Kidney glomerular epithelial cell (primary cell): ENCODE measurements around the gene NR1H4.
A peak's percentile ranks its signal among the peaks of the same experiment; 100 is the strongest.
"Not testable (repeated sequence)": the region's sequence is repeated elsewhere in the genome, so short reads cannot be mapped to it uniquely, and the experiment has no call there.

ENCODE experiments used
- DNase-seq: peaks from one replicate; lab custom pipeline; 2025; lab: John Stamatoyannopoulos, UW

Gene NR1H4

DNA sequence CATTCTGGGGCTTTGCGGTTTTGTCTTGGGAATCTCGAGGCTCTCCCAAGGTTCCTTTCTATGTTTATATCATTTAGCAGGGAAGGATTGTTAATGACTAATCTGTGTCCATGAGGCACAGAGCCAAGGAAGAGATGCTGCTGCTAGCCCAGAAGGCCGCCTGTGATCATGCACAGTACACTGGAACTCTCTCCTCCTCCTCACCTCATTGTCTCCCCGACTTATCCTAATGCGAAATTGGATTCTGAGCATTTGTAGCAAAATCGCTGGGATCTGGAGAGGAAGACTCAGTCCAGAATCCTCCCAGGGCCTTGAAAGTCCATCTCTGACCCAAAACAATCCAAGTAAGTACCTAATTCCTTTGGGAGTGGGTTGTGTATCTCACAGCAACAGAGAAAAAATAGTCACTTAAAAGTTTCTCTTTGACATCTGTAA is at the start of gene NR1H4:
TSS of gene NR1H4 (plus strand) at position 151 of the 435 bp plus-strand sequence. CDS start 19,458 bp downstream, outside the sequence.
- DNase-seq, result peak; percentile 96

DNA sequence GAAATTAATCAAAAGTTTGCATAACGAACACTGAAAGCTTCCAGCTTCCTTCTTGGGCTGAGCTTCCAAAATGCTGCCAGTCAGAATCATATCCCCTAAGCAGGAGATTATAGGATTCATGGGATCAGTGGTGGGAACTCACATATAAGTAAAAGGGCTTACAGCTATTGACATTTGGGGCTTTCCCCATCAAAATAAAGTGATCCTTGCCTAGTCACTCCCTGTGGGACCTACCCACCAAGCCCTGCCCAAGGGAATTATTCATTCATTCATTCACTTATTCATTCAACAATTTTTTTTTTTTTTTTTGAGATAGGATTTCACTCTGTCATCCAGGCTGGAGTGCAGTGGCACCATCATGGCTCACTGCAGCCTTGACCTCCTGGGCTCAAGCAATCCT is 47.5 kb upstream of the NR1H4 start:
- DNase-seq, result no peak

DNA sequence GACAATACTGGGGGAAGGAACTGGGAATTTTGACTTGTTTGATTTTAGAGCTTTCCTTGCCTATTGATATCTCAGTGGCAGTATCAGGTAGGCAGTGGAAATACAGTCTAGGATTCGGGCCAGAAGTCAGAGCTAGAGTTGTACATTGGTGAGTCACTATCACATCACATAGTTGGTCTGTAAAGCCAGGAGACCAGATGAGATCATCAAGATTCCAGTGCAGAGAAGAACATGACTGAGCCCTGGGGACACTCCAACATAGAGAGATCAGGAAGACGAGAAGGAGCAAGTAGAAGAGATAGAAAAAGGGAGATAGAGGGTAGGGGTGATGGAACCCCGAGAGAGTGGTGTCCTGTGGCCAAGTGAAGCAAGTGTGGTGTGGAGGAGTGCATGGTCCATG is 46.6 kb upstream of the NR1H4 start:
- peak; percentile 93 for DNase-seq

DNA sequence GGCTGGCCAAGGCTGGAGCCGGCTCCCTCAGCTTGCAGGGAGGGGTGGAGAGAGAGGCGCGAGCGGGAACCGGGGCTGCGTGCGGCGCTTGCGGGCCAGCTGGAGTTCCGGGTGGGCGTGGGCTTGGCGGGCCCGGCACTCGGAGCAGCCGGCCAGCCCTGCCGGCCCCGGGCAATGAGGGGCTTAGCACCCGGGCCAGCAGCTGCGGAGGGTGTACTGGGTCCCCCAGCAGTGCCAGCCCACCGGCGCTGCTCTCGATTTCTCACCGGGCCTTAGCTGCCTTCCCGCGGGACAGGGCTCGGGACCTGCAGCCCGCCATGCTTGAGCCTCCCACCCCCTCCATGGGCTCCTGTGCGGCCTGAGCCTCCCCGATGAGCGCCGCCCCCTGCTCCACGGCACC is 43.4 kb upstream of the NR1H4 start:
- not testable (repeated sequence) for DNase-seq

DNA sequence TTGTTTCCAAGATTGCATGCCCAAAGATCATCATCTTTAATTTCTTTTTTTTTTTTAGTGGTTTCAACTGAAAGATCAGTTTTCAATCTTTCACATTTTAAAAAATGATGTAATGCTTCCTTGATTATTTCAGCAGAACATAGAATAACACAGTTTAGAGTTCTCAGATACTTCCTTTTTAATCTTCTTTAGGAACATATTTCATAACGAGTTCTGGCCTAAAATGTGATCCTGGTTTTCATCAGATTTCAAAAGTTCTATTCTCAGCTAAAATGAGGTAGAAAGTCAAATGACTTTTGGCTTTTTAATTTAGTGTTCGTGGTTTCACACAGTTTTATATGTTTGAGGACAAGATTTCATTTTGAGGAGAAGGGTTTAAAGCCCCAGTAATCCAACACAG is 40.0 kb upstream of the NR1H4 start:
- no peak for DNase-seq

DNA sequence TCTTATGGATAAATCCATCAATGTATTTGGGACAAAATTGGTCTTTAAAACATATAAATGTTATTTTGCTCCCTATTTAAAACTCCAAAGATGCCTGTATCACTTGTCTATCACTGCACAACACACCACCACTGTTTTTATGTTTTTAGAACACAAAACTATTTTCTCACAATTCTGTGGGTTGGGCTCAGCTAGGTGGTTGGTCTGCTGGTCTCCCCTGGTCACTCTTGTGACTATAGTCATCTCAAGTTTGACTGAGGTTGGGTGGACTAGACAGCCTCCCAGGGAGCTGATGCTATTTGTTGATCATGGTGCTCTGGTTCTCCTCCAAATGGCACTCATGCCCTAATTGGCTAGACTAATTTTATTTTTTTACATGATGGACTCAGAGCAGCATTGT is 39.5 kb upstream of the NR1H4 start:
- no peak for DNase-seq

DNA sequence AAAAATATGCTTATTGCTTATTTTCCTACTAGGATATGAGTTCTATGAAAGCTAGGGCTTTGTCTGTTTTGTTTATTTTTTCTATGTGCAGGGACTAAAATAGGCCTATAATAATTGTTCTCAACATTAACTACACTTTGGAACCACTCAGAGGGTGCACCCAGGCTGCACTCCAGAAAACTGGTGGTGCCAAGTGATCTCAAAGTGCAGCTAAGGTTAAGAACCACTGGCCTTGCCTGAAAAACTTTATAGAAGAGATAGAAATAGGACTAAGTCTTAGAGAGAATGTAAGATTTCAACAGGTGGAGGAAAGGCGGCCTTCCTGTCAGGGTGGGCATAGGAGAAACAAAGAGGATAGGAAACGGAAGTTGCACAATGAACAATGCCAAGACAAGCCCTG is 37.7 kb upstream of the NR1H4 start:
- DNase-seq, result no peak

DNA sequence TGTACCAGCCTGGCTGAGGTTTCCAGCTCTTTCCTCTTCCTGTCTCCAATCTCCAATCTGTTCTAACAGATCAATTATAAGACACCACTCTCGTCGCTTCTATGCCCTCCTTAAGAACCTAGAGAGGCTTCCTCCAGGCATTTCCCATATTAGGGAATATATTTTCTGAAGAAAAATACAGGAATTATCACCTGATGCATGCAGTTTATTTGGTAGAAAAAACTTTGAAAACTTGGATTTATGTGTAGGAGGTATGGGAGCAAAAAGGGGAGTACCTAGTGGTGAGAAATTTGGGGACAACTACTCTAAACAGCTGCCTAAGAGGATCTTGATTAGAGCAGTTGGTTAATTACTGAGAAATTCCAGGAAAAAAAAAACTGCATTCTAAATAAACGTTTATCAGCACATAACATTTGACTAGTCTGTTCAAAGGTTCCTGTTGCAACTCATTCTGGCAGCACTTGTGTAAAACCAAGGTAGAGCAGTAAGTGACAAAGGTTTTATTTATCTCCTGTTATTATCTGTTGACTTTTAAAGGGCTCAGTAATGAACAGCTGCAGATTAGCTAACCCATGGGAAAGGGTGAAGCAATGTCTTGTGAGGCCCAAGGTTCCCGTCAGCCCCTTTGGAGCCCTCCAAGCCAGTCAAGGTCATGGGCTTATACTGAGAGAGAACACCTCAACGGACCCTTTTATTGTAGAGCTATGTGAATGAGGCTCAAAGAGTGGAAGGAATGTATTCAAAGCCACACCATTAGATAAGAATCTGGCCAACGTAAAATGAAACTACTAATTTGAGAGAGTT is 36.4 kb upstream of the NR1H4 start:
- DNase-seq, result no peak

DNA sequence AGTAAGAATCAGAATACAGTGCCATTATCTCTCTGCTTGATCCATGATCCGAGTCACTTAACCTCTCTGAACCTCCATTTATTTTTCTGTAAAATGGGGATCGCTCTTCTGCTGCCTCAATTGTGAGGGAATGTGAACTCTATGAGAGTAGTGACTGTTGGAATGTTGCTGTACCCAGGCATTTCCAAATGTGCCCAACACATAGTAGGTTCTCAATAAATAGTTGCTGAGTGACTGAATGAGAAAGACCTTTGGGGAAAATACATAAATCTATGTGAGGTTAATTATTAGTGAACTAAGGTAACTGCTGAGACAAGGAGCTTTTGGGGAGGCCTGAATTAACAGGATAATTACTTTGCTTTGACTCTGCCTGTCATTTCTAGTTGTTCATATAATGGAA is 33.9 kb upstream of the NR1H4 start:
- DNase-seq, result no peak

DNA sequence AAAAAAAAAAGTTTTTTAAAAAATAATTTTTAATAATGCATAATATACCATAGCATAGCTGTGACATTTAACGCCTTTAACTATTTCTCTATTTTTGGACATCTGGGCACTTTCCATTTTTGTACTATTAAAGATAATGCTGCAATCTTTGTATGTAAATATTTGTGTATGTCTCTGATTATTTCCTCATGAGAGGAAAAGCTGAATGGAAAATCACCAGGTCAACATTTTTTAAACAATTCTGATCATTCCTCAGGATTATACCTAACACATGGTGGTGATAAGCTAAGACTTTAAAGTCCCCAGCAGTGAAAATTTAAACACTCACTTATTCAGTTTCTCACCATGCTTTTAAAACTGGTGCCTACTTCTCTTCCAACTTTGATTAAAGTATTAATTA is 31.3 kb upstream of the NR1H4 start:
- DNase-seq, result no peak

DNA sequence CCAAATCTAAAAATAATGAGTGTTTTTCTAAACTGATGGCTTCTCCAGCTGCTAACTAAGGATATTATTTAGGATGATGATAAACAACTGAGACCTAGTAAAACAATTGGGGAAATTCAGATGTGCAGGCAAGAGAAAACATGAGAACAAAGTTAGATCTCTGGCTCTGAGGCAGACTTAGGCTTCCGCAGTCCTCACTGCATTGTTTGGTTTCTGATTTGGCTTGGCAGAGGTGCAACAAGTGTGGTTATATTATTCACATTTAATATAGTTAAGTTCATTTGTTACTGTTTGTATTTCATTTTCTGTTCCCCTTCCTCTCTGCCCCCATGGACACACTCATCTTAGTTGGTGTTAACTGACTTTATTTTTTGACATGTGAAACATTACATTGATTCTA is 30.2 kb upstream of the NR1H4 start:
- no peak for DNase-seq

DNA sequence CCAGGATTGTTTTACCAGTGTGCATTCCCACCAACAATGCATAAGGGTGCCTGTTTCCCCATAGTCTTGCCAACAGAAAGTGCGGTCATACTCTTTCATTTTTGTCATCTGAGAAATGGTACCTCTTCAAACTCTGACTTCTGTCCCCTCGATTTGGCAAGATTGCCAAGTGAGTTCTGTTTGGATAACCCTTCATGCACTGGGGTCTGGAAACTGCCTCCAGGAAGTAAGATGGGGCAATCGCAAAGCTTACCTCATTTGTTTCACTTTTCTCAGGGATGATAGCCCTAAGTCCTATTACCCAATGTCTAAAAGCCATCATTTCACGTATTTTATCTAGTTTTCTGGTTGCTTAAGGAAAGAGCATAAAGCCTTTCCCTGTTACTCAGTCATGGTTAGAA is 28.6 kb upstream of the NR1H4 start:
- no peak for DNase-seq

DNA sequence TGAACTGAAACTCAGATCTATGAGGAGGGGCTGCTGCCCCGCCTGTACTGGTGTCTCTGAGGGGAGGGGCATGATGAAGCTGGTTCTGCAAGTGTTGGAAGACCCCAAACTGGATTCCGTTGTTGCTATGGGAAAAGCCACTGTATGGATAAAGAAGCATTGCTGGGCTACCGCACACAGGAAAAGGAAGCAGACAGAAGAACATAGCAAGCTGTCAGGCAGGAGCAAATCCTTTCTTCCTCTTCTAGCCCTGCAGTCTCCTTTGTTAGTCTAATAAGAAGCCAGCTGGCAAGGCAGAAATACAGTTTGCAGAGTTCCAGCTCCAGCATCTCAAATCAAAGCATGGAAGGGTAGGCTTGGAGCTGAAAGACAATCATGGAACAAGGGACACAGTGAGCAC is 26.3 kb upstream of the NR1H4 start:
- no peak for DNase-seq

DNA sequence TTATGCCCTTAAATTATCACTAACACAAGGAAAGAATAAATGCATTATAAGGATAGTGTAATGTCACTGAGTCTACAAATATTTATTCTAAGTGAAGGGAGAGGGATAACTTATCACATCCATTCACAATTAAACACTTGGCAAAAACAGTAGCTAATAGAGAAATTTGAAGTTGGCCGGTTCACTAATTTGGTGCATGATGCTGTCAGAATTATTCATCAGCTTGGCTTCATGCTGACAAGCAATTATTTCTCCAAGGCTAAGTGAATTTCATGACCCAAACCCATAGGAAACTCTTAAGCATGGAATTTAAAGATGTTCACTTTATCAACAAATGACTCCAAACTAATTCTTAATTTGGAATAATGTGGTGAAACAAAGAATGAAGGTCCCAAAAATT is 25.0 kb upstream of the NR1H4 start:
- DNase-seq, result no peak

DNA sequence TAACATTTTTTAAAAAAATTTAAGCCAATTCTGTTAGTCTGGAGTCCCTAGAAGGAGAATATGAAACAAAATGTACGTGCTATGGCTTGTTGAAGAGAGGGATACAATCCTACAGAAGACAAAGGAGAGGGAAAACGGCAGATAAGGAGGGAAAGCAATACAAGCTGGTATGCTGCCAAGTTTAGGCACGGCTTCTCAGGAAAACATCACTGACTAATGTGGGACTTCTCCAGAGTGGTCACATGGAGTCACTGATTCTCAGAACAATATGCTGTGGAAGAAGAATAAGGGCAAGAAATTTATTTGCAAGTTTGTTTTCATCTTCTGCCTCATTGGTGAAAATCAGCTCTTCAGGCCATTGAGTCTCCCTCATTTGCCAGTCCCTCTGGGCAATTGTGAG is 22.9 kb upstream of the NR1H4 start:
- peak; percentile 13 for DNase-seq

DNA sequence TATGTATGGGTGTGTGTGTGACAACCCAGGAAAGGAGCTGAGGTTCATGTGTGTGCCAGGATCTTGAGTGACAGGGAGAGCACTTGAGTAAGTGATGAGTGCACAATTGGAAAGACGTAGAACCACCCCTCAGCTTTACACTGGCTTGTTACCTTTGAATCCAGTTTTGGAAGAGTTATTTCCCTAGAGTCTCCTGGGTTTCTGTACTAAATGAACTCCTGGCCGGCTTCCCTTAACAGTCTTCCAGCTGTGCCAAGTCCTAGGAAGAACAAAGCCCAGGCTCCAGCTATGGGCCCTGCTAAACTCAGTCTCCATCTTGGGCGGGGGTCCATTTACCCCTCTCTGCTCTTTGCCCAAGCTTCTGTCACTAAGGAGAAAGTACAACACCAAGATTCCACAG is 19.7 kb upstream of the NR1H4 start:
- no peak for DNase-seq

DNA sequence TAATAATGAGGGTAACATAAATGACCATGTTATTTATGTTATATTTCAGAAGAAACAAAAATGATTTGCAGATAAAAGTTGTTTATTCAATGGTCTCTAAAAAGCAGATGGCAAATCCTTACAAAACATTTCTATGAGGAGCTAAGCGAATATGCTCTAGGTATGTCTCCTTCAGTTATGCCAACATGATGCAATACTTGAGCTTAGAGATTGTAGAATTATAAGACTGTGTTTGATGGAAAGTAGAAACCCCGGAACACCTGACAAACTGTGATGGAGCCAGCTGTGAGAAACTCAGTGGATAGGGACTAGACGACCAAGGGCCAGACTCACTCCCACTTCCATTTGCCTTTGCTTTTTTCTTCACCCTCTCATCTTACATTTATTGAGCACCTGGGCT is 17.8 kb upstream of the NR1H4 start:
- DNase-seq, result no peak

DNA sequence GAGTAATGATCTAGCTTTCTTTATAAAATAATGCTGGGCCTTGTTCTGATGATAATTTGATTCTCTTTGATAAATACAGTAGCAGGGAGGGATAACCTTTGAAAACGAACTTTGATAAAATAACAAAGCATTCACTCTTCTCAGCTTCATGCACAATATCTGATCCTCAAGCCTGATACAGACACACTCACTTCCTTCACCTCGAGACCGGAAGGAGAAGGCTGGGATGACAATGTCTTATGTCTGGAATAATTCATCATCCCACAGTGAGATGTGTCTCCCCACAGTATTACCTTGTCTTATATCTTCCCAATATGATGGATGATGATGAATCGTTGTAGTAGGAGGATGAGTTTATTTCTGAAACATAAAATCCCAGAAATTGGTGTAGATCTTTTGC is 15.5 kb upstream of the NR1H4 start:
- no peak for DNase-seq

DNA sequence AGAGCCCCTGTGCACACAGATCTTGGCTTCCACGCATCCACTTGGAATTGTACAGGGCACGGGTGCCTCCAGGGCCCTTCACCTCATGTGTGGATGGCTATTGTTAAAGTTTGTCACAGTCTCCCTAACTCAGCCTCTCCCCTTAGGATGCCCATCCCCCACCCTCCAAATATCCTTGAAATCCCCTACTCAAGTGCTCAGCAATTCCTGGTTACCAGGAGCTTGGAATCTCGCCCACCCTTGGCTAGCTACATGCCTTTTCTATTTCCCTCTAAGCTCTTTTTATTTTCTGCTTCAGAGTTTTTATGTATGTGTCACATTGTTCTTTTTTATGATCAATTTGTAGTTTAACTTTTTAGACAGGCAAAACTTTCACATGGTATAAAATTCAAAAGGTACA is 13.0 kb upstream of the NR1H4 start:
- DNase-seq, result no peak

DNA sequence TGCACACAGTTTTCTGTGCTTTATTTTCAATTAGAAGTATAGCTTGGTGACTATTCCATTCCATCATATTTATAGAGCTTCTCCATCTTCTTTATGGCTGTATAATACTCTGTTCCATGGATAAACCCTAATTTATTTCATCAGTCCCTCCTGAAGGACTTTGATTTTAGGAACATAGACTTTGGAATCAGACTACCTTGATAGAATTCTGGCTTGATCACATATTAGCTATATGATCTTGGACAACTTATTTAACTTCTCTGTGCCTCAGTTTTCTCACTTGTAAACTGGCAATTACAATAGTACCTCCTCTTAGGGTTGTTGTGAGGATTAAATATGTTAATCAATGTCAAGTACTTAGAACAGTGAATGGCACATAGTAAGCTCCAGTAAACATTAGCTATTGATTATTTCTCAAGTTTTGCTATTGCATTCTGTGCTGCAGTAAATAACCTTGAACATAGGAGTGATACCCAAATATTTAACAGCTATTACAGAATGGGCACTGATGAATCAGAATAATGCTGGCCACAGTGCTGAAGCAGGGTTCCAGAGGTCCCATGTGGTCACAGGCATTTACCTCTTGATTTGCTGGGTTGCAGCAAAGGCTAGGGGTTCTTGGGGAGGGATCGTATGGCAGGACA is 12.2 kb upstream of the NR1H4 start:
- no peak for DNase-seq

DNA sequence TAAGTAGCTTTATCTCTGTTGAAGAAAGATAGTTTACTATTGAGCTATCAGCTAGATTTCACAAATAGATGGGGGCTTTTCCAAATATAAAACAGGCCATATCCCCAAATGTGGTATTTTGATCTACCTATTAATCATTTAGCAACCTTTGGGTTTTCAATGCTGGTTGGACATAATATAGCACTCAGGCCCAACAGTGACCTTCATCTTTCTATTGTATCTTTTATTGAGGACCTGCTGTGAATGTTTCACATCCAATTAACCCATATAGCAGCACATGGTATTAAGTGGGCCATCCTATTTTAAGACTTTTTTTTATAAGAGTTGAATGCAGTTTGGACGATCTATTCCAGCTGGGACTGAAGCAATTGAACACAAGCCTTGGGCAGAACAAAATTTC is 10.0 kb upstream of the NR1H4 start:
- no peak for DNase-seq

DNA sequence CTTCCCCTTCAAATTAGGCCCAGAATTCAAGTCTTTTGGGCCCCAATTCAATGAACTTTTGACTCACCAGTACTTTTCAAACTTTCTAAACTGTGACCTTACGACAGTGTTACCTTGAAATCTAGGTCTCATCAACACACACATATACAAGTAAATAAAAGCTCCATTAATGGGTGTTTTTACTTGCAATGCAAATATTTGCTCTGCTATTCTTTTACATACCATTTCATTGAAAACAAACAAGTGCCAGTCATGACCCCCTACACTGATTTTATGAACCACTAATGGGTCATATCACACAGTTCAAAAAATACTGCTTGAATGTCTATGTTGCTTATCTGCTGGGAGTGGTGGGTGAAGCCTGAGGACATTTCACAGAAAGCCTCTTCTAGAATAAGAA is 9.1 kb upstream of the NR1H4 start:
- no peak for DNase-seq

DNA sequence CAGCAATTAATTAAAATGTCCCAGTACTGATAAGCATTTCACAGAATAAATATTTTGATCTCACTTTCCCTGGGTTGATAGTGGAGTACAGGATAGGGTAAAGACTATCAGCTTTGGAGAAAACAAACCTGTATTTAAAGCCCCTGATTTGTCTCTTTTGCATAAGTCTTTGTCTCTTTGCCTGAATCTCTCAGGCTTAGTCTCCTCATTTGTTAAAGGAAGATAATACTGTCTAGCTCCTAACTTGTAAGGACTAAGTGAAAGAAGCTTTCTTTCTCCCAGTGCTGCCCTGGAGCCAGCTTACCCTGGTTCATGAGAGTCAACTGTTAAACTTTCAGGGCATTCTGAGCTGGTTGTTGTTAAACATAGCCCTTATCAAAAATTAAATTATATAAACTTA is 5.5 kb upstream of the NR1H4 start:
- DNase-seq, result no peak

DNA sequence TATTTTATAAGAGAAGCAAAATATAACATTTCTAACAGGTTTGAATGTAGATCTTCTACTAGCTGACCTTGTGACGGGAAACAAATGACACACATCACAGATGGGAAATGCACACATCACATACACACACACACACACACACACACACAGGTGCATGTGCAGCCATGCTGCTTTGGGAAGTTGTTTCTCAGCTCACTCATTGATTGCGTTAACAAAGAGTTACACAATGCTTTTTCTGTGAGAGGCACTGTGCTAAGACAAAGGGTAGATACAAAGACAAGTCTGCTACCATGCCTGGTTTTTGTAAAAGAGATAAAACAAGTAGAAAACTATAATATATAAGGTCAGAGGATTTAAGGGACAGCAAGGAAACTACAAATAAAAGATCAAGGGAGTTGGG is 1.3 kb upstream of the NR1H4 start:
- DNase-seq, result no peak
